HepG2 (cell line): Measurements from ENCODE around the gene MTR. TPM values are rescaled to one million over a fixed set of nuclear protein-coding genes. Genes with fewer than 3 reads are reported as not detected.

Source experiments
- ATAC-seq: fragments of 200-7000 bp; cut with Tn5 transposase; 3 replicates; pipeline ENCODE4 v1.9.1; 2020; ENCODE audit warnings: mild to moderate bottlenecking, moderate library complexity
- BruUV-seq: library from RNA; stranded (reverse); fragments of 400-500 nt; replicated peaks from 2 replicates; lab custom pipeline; 2021; lab: Mats Ljungman, UMichigan
- CTCF ChIA-PET: fragments of 300-600 bp; formaldehyde crosslinking; extraction: SDS; loops from one replicate; lab custom pipeline; 2021; ENCODE audit warnings: low total read pairs, inconsistent platforms, low intra/inter-chr PET ratio; lab: Yijun Ruan, JAX
- POLR2A ChIA-PET: fragments of 350-600 bp; sonication (Branson Sonifier 250); formaldehyde crosslinking; loops from one replicate; lab custom pipeline; 2020; ENCODE audit warnings: antibody characterized with exemption, inconsistent platforms; lab: Yijun Ruan, JAX
- DNase-seq: peaks from one replicate; pipeline ENCODE4 v3.0.0-alpha.2; 2015; ENCODE audit warnings: low spot score
- FAIRE-seq: peaks from 3 replicates; lab custom pipeline; 2011; peaks lifted over from hg19 to GRCh38; lab: Jason Lieb, UNC
- H2AFZ ChIP-seq: one replicate; pipeline ENCODE4 v1.6.1; 2011; ENCODE audit warnings: low read length, inconsistent platforms
- H3K27ac ChIP-seq: fragments of 300-600 bp; 3 replicates; pipeline ENCODE4 v1.8.0; 2011; ENCODE audit warnings: mixed run types, mild to moderate bottlenecking, mixed read lengths, low read length, inconsistent platforms; ENCODE audit not compliant: insufficient read depth; ENCODE audit errors: extremely low read length
- H3K27me3 ChIP-seq, 2 experiments: fragments of 200-600 bp in 1 of 2; 2 replicates in 1 of 2; 3 replicates in 1 of 2; pipeline versions ENCODE4 v1.6.0 to v1.8.0; 2011; ENCODE audit warnings: low read length in 2 of 2, mild to moderate bottlenecking in 2 of 2, moderate library complexity in 2 of 2, inconsistent platforms in 1 of 2; ENCODE audit not compliant: insufficient read depth in 2 of 2, control insufficient read depth in 1 of 2
- H3K36me3 ChIP-seq, 2 experiments: fragments of 200-600 bp in 1 of 2; replicated peaks in 1 of 2; 2 replicates in 1 of 2; 3 replicates in 1 of 2; pipeline versions ENCODE4 v1.5.1 to v1.8.0; 2011; ENCODE audit warnings: low read length in 2 of 2, inconsistent platforms in 1 of 2; ENCODE audit not compliant: insufficient read depth in 2 of 2, control insufficient read depth in 1 of 2
- H3K4me1 ChIP-seq: 2 replicates; pipeline ENCODE4 v1.5.1; 2012; ENCODE audit warnings: low read length, inconsistent platforms; ENCODE audit not compliant: insufficient read depth
- H3K4me2 ChIP-seq: 2 replicates; pipeline ENCODE4 v1.6.0; 2011; ENCODE audit warnings: low read depth, low read length, inconsistent platforms
- H3K4me3 ChIP-seq, 3 experiments: fragments of 200-600 bp in 1 of 3; sonication (generic), shearing (Covaris generic) in 1 of 3; replicated peaks in 1 of 3; 2 replicates each; pipeline ENCODE4 v1.5.1; 2011 to 2016; ENCODE audit warnings: low read length in 3 of 3, inconsistent platforms in 2 of 3, low read depth in 2 of 3, mild to moderate bottlenecking in 2 of 3, control low read depth in 1 of 3, mixed read lengths in 1 of 3; ENCODE audit not compliant: insufficient read depth in 1 of 3
- H3K79me2 ChIP-seq: one replicate; pipeline ENCODE4 v1.6.1; 2011; ENCODE audit warnings: low read length, inconsistent platforms; ENCODE audit not compliant: insufficient read depth
- H3K9ac ChIP-seq: 2 replicates; pipeline ENCODE4 v1.6.0; 2011; ENCODE audit warnings: mild to moderate bottlenecking, low read depth, low read length, inconsistent platforms; ENCODE audit not compliant: insufficient read depth
- H3K9me3 ChIP-seq: 2 replicates; pipeline ENCODE4 v1.5.1; 2012; ENCODE audit warnings: mild to moderate bottlenecking, low read length
- H4K20me1 ChIP-seq: 2 replicates; pipeline ENCODE4 v1.6.0; 2011; ENCODE audit warnings: inconsistent platforms, mild to moderate bottlenecking, low read length, moderate library complexity; ENCODE audit not compliant: insufficient read depth
- ARNT2 ChIP-seq: sonication (generic); formaldehyde crosslinking; IDR thresholded peaks from 2 replicates; pipeline ENCODE4 v1.8.0; 2022; ENCODE audit warnings: mild to moderate bottlenecking, low read depth, missing genetic modification reagents, moderate library complexity
- ARNTL ChIP-seq: sonication (generic); formaldehyde crosslinking; IDR thresholded peaks from 2 replicates; pipeline ENCODE4 v1.4.0; 2020; ENCODE audit warnings: mild to moderate bottlenecking, missing genetic modification reagents
- E2F2 ChIP-seq: sonication (generic); formaldehyde crosslinking; IDR thresholded peaks from 2 replicates; pipeline ENCODE4 v1.4.0; 2020; ENCODE audit warnings: missing genetic modification reagents, borderline replicate concordance
- GMEB2 ChIP-seq: IDR thresholded peaks from 2 replicates; pipeline ENCODE4 v1.6.1; 2016; ENCODE audit warnings: missing biosample characterization, missing genetic modification reagents, low read depth
- GZF1 ChIP-seq: sonication (generic); formaldehyde crosslinking; IDR thresholded peaks from 2 replicates; pipeline ENCODE4 v1.5.1; 2020; ENCODE audit warnings: mild to moderate bottlenecking, missing genetic modification reagents
- HNF4A ChIP-seq: sonication (generic); formaldehyde crosslinking; IDR thresholded peaks from 2 replicates; pipeline ENCODE4 v1.4.0; 2020; ENCODE audit warnings: missing genetic modification reagents
- HNRNPK ChIP-seq: fragments of 200-400 bp; formaldehyde crosslinking; IDR thresholded peaks from 2 replicates; pipeline ENCODE4 v1.6.1; 2018; ENCODE audit warnings: low read length, low read depth, moderate library complexity, mild to moderate bottlenecking; ENCODE audit not compliant: poor library complexity, severe bottlenecking
- ISL2 ChIP-seq: sonication (generic); formaldehyde crosslinking; IDR thresholded peaks from 2 replicates; pipeline ENCODE4 v1.5.0; 2020; ENCODE audit warnings: missing genetic modification reagents
- RAD21 ChIP-seq: fragments of 450-650 bp; formaldehyde crosslinking; IDR thresholded peaks from 2 replicates; pipeline ENCODE4 v1.5.0; 2020; ENCODE audit warnings: mild to moderate bottlenecking
- REPIN1 ChIP-seq: sonication (generic); formaldehyde crosslinking; IDR thresholded peaks from 2 replicates; pipeline ENCODE4 v1.8.0; 2022; ENCODE audit warnings: missing genetic modification reagents, low read depth, mild to moderate bottlenecking, borderline replicate concordance
- RFX5 ChIP-seq: IDR thresholded peaks from 2 replicates; pipeline ENCODE4 v1.6.1; 2011; ENCODE audit warnings: low read depth, low read length, improper control_type of control experiment
- TCF7L2 ChIP-seq: IDR thresholded peaks from 2 replicates; pipeline ENCODE4 v1.6.1; 2011; ENCODE audit warnings: mild to moderate bottlenecking, low read depth, low read length, moderate library complexity
- ZBTB14 ChIP-seq: sonication (generic); formaldehyde crosslinking; IDR thresholded peaks from 2 replicates; pipeline ENCODE4 v1.4.0; 2020; ENCODE audit warnings: missing genetic modification reagents
- ZBTB43 ChIP-seq: sonication (generic); formaldehyde crosslinking; conservative IDR thresholded peaks from 2 replicates; pipeline ENCODE4 v1.4.0; 2020; ENCODE audit warnings: missing genetic modification reagents
- ZNF256 ChIP-seq: sonication (generic); formaldehyde crosslinking; conservative IDR thresholded peaks from 2 replicates; pipeline ENCODE4 v1.4.0; 2020; ENCODE audit warnings: missing genetic modification reagents
- ZNF484 ChIP-seq: sonication (generic); formaldehyde crosslinking; IDR thresholded peaks from 2 replicates; pipeline ENCODE4 v1.5.1; 2020; ENCODE audit warnings: mild to moderate bottlenecking, low read depth, missing genetic modification reagents, borderline replicate concordance
- ZNF564 ChIP-seq: sonication (generic); formaldehyde crosslinking; IDR thresholded peaks from 2 replicates; pipeline ENCODE4 v1.8.1; 2023; ENCODE audit warnings: mild to moderate bottlenecking, missing genetic modification reagents
- ZNF839 ChIP-seq: sonication (generic); formaldehyde crosslinking; IDR thresholded peaks from 2 replicates; pipeline ENCODE4 v1.4.0; 2020; ENCODE audit warnings: missing genetic modification reagents, mild to moderate bottlenecking, borderline replicate concordance
- WGBS: methylation state at CpG from one replicate; pipeline ENCODE4 v1.1.6; 2017; ENCODE audit warnings: low lambda C conversion rate; 5-methylcytosine and 5-hydroxymethylcytosine counted together
- in situ Hi-C: cut with HindIII; loops from 2 replicates; pipeline ENCODE4 v1.10.0; 2017; ENCODE audit warnings: low pct_unique_long_range_greater_than_20kb; ENCODE audit not compliant: extremely low pct_ligation_motif_present
- intact Hi-C: fragments of 100-400 bp; cut with micrococcal nuclease; formaldehyde crosslinking; loops from one replicate; pipeline ENCODE4 v1.10.0; 2022; ENCODE audit not compliant: unreplicated experiment
- polyA plus RNA-seq, 8 experiments: library from polyadenylated mRNA; depleted of rRNA in 3 of 8; stranded (reverse) in 7 of 8; unstranded in 1 of 8; fragments of >200 nt; fragmentation: Illumina TruSeq in 4 of 8; extraction: Trizol in 4 of 8; gene quantifications; 2 replicates each; pipeline versions ENCODE4 v1.2.1 to v1.2.3, GENCODE V29; 2011 to 2016; ENCODE audit warnings: low read depth in 4 of 8, missing spikeins in 1 of 8, mixed read lengths in 1 of 8; ENCODE audit not compliant: insufficient read depth in 1 of 8
- total RNA-seq, 5 experiments: library from RNA; depleted of rRNA; stranded (reverse); fragments of >200 nt; fragmentation: Illumina TruSeq; extraction: Trizol; gene quantifications; 2 replicates each; pipeline ENCODE4 v1.2.3, GENCODE V29; 2016; ENCODE audit warnings: low read depth in 1 of 5

Gene MTR
- total and polyA plus RNA-seq, 2 of the 13 experiments (the other 11 are each of a cell fraction or from before 2014, with no cell fraction given): 16.3 to 36.1 TPM

- Histone ChIP-seq H3K4me3 (no peak overlapping the region; a peak in 1 of 6 replicates), H3K27me3 (no peaks in the 10 kb centered on the region), H3K36me3 (no peaks in the 10 kb centered on the region), H2AFZ (no peak overlapping the region), H3K4me2 (peak overlapping the region; percentile 46), H3K9ac (no peak overlapping the region), H3K79me2 (no peaks in the 10 kb centered on the region), H3K27ac (peak overlapping the region; percentile 54), H3K4me1 (peaks cover 27% of the 10 kb centered on the region), H3K9me3 (no peaks in the 10 kb centered on the region), H4K20me1 (no peaks in the 10 kb centered on the region)
- in situ Hi-C loops (loop anchor here (5.0 to 25.0 kb wide), 3 partner anchors 115 to 627 kb away; no protein-coding TSS in a partner anchor), intact Hi-C loops (loop anchor here (2.0 to 10.0 kb wide), 2 partner anchors 111 to 653 kb away; no protein-coding TSS in a partner anchor)
- CTCF ChIA-PET: no interaction called here
- DNase-seq: peak; percentile 35
- FAIRE-seq: no peak
- ATAC-seq: peak; percentile 27
- no TSS peak for BruUV-seq
- 0% methylated on average over 2 of the region's 2 CpGs for WGBS
- POLR2A ChIA-PET: no interaction called here
- TF ChIP-seq ZNF564 (CRISPR knock-in tag) (no peak), ZNF839 (no peak), ZNF484 (CRISPR knock-in tag) (no peak), ISL2 (CRISPR knock-in tag) (0 out of 2 replicates have a peak, but pooled peaks have one; percentile 23), ZNF256 (CRISPR knock-in tag) (no peak), RAD21 (CRISPR knock-in tag) (no peak), RFX5 (no peak), REPIN1 (CRISPR knock-in tag) (no peak), GMEB2 (CRISPR knock-in tag) (no peak), GZF1 (CRISPR knock-in tag) (no peak), ZBTB14 (no peak), ZBTB43 (CRISPR knock-in tag) (no peak), HNF4A (CRISPR knock-in tag) (peak; percentile 41), HNRNPK (no peak), TCF7L2 (peak; percentile 14; the same call in 1 of the 2 replicates), ARNTL (no peak), ARNT2 (CRISPR knock-in tag) (no peak), E2F2 (no peak)
Observed at GRCh38 chr1:236757640-236758039, 37.5 kb upstream of the MTR start.
